Ovary (tissue), 9 donors: ENCODE measurements around the gene CBX2. TPM values are rescaled to one million over a fixed set of nuclear protein-coding genes. Genes with fewer than 3 reads are reported as not detected.

Experiments used
- DNase-seq, 5 donors: peaks; one replicate each; pipeline ENCODE4 v3.0.0-alpha.2; 2019 to 2020
- H3K27ac ChIP-seq, 2 donors: fragments of 200-600 bp; one replicate each; pipeline versions ENCODE4 v1.5.1 to v1.8.0; 2019 to 2022
- H3K27me3 ChIP-seq: fragments of 200-600 bp; one replicate; pipeline ENCODE4 v1.8.0; 2022
- H3K36me3 ChIP-seq: fragments of 200-600 bp; sonication (generic); one replicate; pipeline ENCODE4 v1.5.1; 2019
- H3K4me1 ChIP-seq: one replicate; pipeline ENCODE4 v1.8.1; 2013; ENCODE audit warnings: mild to moderate bottlenecking, moderate library complexity; ENCODE audit not compliant: insufficient read depth
- H3K4me3 ChIP-seq: fragments of 200-600 bp; sonication (generic); one replicate; pipeline ENCODE4 v1.5.1; 2017
- H3K9me3 ChIP-seq, 2 donors: fragments of 200-600 bp in 1 of 2; sonication (generic) in 1 of 2; one replicate each; pipeline versions ENCODE4 v1.5.1 to v1.8.1; 2013 to 2019; ENCODE audit warnings: mild to moderate bottlenecking in 1 of 2, moderate library complexity in 1 of 2
- EP300 ChIP-seq: sonication (generic); formaldehyde crosslinking; IDR thresholded peaks from one replicate; pipeline ENCODE4 v1.6.1; 2017; ENCODE audit warnings: antibody characterized with exemption
- POLR2A ChIP-seq: fragments of 450-650 bp; IDR thresholded peaks from one replicate; pipeline ENCODE4 v1.6.1; 2017; ENCODE audit warnings: antibody characterized with exemption, mild to moderate bottlenecking, moderate library complexity
- WGBS, 3 donors: extraction: QIAGEN DNeasy Blood & Tissue Kit in 1 of 3; methylation state at CpG; one replicate each; pipeline versions ENCODE4 v1.1.5 to v1.1.7; 2013 to 2017; 5-methylcytosine and 5-hydroxymethylcytosine counted together
- intact Hi-C, 4 donors: fragments of 100-400 bp; cut with DNase I; formaldehyde crosslinking; loops; one replicate each; pipeline versions ENCODE4 v1.11.0 to v1.15.1; 2022 to 2023
- polyA plus RNA-seq, 2 donors: library from polyadenylated mRNA; stranded (reverse); fragments of 200-250 nt in 1 of 2; fragments of 350-450 nt in 1 of 2; fragmentation: Illumina TruSeq in 1 of 2; extraction: RNeasy Lipid Tissue Mini Kit (QIAGEN cat#74804) in 1 of 2; gene quantifications; one replicate each; pipeline ENCODE4 v1.2.3, GENCODE V29; 2013 to 2014
- total RNA-seq, 7 donors: library from RNA; depleted of rRNA in 2 of 7; stranded (reverse); fragments of >200 nt in 2 of 7; fragmentation: NEBNext Ultra II Directional in 3 of 7; extraction: Animal tissue kit (Norgen Biotek cat#: 25700) in 3 of 7; gene quantifications; one replicate each; pipeline versions ENCODE4 v1.1.0 to v1.2.4, GENCODE V29; 2016 to 2023
- TF ChIP-seq, protein P1 (sequence below), 3 donors: fragments of 450-650 bp in 2 of 3; fragments of 200-600 bp in 1 of 3; IDR thresholded peaks; one replicate each; pipeline versions ENCODE4 v1.5.1 to v1.8.0; 2016 to 2022; ENCODE audit warnings: antibody characterized with exemption in 3 of 3, mild to moderate bottlenecking in 1 of 3
- donor health status: DM: no; HTN: no; CAD: no; lungs with moderate emphysema.
- donor health status: DM: no; HTN: no; CAD: no.
- donor health status: Bipolar disorder and iron deficiency.
- donor health status: DM: yes; HTN: yes; CAD: no.
- donor health status: DM: no; HTN: no; CAD: no.
- donor health status: DM: yes; HTN: yes; CAD: no.

CBX2 gene
- total and polyA plus RNA-seq, 9 donors, result 0.92 to 5.7 (median 4.7) TPM

DNA sequence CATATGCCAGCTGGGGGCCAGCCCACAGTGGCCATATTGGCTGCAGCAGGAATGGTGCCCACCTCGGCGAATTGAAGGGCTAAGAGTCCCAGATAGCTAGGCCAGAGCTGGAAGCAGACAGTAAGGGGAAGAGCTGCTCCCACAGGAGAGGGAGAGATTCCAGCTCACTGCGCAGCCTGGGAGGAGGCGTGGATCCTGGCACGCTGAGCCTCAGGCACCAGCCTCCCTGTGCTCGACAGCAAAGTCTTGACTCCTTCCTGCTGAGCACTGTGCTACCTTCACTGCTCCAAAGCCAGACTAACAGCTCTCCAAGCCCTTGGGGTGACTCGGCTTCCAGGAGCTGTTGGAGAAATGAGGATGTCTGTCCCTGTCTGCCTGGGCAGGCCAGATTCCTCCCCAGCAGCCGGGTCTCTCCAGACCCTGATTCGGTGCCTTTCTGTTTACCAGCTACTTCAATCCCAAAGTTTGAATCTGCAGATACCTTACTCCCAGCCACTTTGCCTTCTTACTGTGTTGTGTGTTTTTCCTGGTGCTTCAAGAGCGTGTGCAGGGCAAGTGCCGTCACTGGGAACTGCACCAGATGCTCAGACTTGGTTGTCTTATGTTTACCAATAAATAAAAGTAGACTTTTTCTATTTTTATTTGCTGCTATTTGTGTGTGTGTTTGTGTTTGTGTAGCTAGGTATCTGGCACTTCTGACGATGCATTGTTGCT, 9.1 kb downstream of the CBX2 start:
- Histone ChIP-seq H3K36me3 (no peaks in the 10 kb centered on the region), H3K27ac (no peak overlapping the region), H3K4me3 (no peak overlapping the region), H3K9me3 (no peaks in the 10 kb centered on the region), H3K27me3 (peaks cover 15% of the 10 kb centered on the region), H3K4me1 (peaks cover 5% of the 10 kb centered on the region)
- peak in 1 of 5 donors; percentile 26 for DNase-seq
- intact Hi-C loops, result loop anchor here in 1 of 4 donors (10.0 kb wide), 1 partner anchor 128 kb away; no protein-coding TSS in a partner anchor
- TF ChIP-seq POLR2A (no peak), EP300 (no peak)
- TF ChIP-seq, protein P1, sequence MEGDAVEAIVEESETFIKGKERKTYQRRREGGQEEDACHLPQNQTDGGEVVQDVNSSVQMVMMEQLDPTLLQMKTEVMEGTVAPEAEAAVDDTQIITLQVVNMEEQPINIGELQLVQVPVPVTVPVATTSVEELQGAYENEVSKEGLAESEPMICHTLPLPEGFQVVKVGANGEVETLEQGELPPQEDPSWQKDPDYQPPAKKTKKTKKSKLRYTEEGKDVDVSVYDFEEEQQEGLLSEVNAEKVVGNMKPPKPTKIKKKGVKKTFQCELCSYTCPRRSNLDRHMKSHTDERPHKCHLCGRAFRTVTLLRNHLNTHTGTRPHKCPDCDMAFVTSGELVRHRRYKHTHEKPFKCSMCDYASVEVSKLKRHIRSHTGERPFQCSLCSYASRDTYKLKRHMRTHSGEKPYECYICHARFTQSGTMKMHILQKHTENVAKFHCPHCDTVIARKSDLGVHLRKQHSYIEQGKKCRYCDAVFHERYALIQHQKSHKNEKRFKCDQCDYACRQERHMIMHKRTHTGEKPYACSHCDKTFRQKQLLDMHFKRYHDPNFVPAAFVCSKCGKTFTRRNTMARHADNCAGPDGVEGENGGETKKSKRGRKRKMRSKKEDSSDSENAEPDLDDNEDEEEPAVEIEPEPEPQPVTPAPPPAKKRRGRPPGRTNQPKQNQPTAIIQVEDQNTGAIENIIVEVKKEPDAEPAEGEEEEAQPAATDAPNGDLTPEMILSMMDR (IDR thresholded peaks at IDR 0.05), result no peak
- 88 to 93% (median 88%) methylated on average over 12 of the region's 12 CpGs for WGBS, 3 donors

GRCh38 chr17:79788455-79788854, 10.5 kb downstream of the CBX2 start:
- Histone ChIP-seq H3K27ac (no peak overlapping the region), H3K27me3 (peaks cover 15% of the 10 kb centered on the region), H3K9me3 (no peaks in the 10 kb centered on the region), H3K4me1 (peaks cover 5% of the 10 kb centered on the region), H3K4me3 (no peak overlapping the region), H3K36me3 (no peaks in the 10 kb centered on the region)
- WGBS, 3 donors, result 71 to 74% (median 72%) methylated on average over 5 of the region's 5 CpGs
- TF ChIP-seq, protein P1 (IDR thresholded peaks at IDR 0.05), result no peak
- TF ChIP-seq EP300 (no peak), POLR2A (no peak)
- peak in 1 of 5 donors; percentile 7 for DNase-seq
- intact Hi-C loops, result loop anchor here in 1 of 4 donors (2.0 to 10.0 kb wide), 2 partner anchors 126 to 204 kb away; no protein-coding TSS in a partner anchor

- intact Hi-C loops, result loop anchor here in 1 of 4 donors (2.0 to 10.0 kb wide), 2 partner anchors 126 to 204 kb away; no protein-coding TSS in a partner anchor
- WGBS, 3 donors, result 23 to 26% (median 25%) methylated on average over 42 to 52 of the region's 52 CpGs
- H3K9me3 ChIP-seq, result no peaks in the 10 kb centered on the region
- H3K4me1 ChIP-seq, result peaks cover 6% of the 10 kb centered on the region
- no peak overlapping the region for H3K4me3 ChIP-seq
- no peak for TF ChIP-seq POLR2A
- TF ChIP-seq, protein P1 (IDR thresholded peaks at IDR 0.05), result no peak
- TF ChIP-seq EP300, result no peak
- no peak overlapping the region for H3K27ac ChIP-seq
- H3K36me3 ChIP-seq, result no peaks in the 10 kb centered on the region
- H3K27me3 ChIP-seq, result peaks cover 15% of the 10 kb centered on the region
- DNase-seq, result peak in 1 of 5 donors; percentile 27
Measured at GRCh38 chr17:79788989-79789942, 11.3 kb downstream of the CBX2 start.
